HG02840 (cell line): ENCODE measurements around the gene SLC6A7.
"Not testable (repeated sequence)": the region's sequence is repeated elsewhere in the genome, so short reads cannot be mapped to it uniquely, and the experiment has no call there.

ENCODE experiments used
- ATAC-seq: cut with Tn5 transposase; IDR thresholded peaks from one replicate; pipeline ENCODE4 v1.9.1; 2021; ENCODE audit warnings: mild to moderate bottlenecking, moderate library complexity, moderate number of reproducible peaks; ENCODE audit not compliant: unreplicated experiment, low FRiP score

Gene SLC6A7

GRCh38 chr5:150213530-150213929, 23.7 kb downstream of the SLC6A7 start:
- ATAC-seq, result no peak

GRCh38 chr5:150214289-150214688, 24.4 kb downstream of the SLC6A7 start:
- no peak for ATAC-seq

GRCh38 chr5:150215979-150216944, 26.4 kb downstream of the SLC6A7 start:
- ATAC-seq, result no peak

GRCh38 chr5:150217038-150217437, 27.2 kb downstream of the SLC6A7 start:
- no peak for ATAC-seq

GRCh38 chr5:150217873-150218692, 28.2 kb downstream of the SLC6A7 start:
- peak; percentile 73 for ATAC-seq

GRCh38 chr5:150218693-150219035, 28.8 kb downstream of the SLC6A7 start:
- ATAC-seq, result no peak

GRCh38 chr5:150219142-150219541, 29.3 kb downstream of the SLC6A7 start:
- no peak for ATAC-seq

- ATAC-seq, result no peak
Measured at GRCh38 chr5:150219861-150220260, 30.0 kb downstream of the SLC6A7 start.

- ATAC-seq, result no peak
Measured at GRCh38 chr5:150221471-150221870, 31.6 kb downstream of the SLC6A7 start.

- ATAC-seq, result no peak
Measured at GRCh38 chr5:150222906-150223305, 33.0 kb downstream of the SLC6A7 start.

GRCh38 chr5:150223474-150223873, 33.6 kb downstream of the SLC6A7 start:
- no peak for ATAC-seq

- ATAC-seq, result no peak
Measured at GRCh38 chr5:150224483-150225027, 34.7 kb downstream of the SLC6A7 start.

GRCh38 chr5:150227036-150227435, 37.2 kb downstream of the SLC6A7 start:
- no peak for ATAC-seq

- ATAC-seq, result no peak
Measured at GRCh38 chr5:150227606-150228273, 37.9 kb downstream of the SLC6A7 start.

- ATAC-seq, result no peak
Measured at GRCh38 chr5:150229571-150229970, 39.7 kb downstream of the SLC6A7 start.

GRCh38 chr5:150230842-150231241, 41.0 kb downstream of the SLC6A7 start:
- ATAC-seq, result no peak

- ATAC-seq, result not testable (repeated sequence)
Measured at GRCh38 chr5:150233706-150234105, 43.8 kb downstream of the SLC6A7 start.

- ATAC-seq, result no peak
Measured at GRCh38 chr5:150234576-150235499, 45.0 kb downstream of the SLC6A7 start.

- ATAC-seq, result no peak
Measured at GRCh38 chr5:150235500-150235854, 45.6 kb downstream of the SLC6A7 start.

GRCh38 chr5:150236313-150236712, 46.5 kb downstream of the SLC6A7 start:
- no peak for ATAC-seq
